ENCODE data around the gene MCAM. TPM values are rescaled to one million over a fixed set of nuclear protein-coding genes. Genes with fewer than 3 reads are reported as not detected.

The MCAM gene
- total RNA-seq, 1 donor from 2014 or later = 98.7 TPM

DNA sequence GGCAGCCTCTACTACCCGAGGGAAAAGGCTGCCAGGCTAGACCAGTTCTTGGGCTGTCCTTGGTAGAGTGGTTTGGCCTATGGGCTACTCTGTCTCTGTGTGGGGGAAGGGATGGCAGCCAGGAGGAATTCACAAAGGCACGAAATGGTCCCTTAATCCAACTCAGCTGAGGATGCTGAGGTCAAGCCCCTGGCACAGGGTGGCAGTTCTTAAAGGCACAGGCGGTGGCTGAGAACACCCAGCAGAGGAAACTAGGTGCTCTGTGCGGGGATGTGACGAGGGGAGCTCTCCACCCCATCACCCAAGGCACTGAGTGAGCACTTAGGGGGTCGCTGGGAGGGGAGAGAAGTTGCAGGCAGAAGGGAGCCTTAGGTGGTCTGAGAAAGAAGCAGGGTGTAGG, 29.7 kb upstream of the MCAM start, which contains the start of gene MFRP:
Gene MFRP, minus strand, starts transcription at position 101 of the 400 bp plus-strand sequence. CDS start 192 bp downstream, outside the sequence.
- no peak for DNase-seq (ENCODE audit: low spot score)

DNA sequence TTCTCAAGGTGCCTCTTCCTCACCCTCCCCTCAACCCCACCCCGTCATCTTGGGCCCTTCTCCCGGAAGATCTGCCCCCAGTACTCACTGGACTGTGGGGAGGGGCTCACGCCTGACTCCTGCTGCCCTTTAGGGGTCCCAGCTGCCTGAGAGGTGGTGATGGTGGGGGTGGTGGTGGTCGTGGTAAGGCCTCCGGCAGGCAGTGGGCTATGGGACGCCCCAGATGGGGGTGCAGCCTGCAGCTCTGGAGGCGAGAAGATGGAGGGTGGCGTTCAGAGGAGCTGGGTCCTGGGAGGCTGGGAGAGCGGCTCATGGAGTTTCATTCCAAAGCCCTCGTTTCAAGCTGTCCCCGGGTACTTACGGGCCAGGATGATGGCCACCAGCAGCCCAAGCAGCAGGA, 28.8 kb upstream of the MCAM start:
- no peak for DNase-seq (ENCODE audit: low spot score)

DNA sequence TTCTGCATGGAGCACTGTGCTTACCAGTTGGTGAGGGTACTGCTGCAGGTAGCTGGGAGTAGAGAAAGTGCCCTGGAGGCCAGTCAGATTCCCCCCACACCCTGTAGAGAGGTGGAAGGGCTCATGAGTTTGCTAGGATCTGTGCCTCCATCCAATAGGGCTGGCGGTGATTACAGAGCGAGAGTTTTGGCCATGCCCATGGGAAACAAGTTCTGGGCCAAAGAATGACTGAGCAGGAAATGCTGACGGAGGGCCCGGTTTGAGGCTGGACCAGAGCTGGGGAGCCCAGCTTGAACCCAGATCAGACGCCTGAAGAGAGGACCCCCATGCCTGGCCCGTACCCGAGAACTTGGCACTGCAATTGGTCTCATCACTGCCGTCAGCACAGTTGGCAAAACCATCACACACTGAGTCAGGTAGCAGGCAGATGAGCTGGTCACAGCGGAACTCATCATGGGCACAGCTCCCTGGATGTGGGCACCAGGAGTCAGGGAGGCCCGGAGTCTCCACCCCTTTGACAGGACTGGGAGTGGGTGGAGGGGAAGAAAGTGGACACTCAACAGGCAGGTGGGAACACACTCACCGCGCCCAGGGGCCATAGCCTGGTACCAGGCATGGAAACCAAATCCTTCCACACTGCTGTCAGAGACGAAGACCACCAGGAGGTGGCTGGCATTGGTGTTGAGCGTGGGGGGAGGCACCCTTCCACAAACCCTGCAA, 27.5 kb upstream of the MCAM start:
- DNase-seq (ENCODE audit: low spot score) = no peak

DNA sequence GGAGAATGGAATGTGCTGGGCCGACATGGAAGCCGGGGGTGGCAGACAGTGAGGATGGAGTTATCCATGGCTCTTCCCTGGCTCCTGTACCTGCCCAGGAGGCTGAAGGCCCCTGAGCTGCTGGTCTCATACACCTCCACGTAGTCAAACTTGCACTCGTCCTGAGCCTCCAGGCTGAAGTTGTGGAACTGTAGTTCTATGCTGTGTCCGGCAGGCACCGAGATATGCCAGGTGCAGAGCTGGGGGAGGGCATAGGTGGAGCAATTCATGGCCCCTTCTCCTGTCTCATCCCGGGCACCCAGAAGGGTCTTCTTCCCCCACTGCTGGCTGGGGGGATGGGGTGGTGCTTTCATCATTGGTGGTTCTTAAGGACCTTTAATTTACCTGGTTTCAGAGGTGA, 26.8 kb upstream of the MCAM start:
- no peak for DNase-seq (ENCODE audit: low spot score)

DNA sequence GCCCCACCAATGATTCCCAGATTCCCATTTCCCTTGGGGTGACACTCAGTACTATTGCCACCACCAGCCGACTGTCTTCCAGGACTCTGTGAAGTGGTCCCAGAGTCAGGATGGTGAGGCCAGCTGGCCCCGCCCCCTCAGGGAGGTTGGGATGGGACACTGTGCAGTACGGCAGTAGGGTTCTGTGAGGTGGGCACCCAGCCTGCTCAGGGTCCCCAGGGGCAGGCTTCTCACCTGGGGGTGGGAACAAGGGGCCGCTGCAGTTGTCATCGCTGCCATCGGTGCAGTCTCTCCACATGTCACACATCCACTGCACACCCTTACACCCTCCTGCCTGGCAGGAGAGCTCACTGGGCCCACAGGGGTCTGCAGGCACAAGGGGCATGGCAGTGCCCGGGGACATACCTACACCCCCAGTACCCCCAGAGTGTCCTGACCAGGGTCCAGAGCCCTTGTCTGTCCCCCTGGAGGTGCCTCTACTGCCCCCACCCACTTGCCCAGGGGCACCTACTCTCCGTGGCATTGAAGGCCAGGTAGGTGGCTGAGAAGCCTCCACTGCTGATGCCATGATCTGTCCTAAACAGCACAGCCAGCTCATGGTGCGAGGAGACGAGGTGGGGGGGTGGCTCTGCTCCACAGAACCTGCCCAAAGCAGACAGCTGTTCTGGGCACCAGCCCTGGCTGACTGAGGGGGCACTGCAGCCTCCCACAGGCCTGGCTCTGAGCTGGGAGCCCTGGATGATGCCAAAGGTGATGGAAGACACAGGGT, 25.6 kb upstream of the MCAM start:
- DNase-seq (ENCODE audit: low spot score) = no peak

DNA sequence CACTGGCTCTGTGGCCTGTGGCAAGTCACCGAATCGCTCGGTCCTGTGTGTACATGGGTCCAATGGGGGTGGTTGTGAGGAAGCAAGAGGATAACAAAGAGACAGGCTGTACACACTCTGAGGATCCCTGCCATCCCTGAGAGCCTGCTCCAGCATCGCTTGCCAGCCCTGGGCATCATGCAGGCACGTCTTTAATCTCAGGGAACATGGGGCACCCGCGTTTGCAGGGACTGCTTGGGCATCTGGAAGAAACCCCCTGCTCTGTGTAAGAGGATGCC, 25.0 kb upstream of the MCAM start:
- no peak for DNase-seq (ENCODE audit: low spot score)

DNA sequence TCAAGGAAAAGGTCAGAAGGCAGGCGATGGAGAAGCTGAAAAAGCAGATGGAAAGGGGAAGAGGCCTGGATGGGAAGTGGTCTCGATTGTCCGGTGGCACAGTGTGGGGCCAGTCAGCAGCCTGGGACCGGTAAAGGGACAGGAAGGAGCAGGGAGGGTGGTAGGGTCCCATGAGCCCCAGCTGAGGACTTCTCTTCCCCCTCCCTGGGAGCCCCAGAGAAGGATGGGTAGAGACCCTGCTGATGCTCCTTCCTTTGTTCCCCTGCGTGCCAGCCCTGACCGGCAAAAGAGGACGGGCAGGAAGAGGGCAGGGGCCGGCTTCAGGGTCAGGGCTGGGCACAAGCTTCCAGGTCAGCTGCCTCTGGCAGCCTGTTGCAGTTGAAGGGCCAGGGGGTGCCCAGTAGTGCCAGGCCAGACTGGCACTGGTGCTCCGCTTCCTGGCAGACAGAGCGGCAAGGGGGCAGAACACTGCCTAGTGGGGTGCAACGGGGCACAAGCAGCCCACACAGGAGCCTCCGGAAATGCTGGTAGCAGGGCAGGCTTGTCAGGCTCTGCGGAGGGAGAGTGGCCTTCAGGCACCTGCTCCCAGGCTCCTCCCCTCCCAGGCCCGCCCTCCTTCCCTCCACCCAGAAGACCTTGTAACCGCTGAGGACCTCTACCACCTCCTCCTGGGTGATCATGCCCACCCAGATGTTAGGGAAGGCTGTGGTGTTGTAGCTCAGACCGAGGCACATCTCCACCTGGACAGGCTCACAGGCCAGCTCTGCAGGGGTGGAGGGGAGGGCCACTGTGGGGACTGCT, 24.5 kb upstream of the MCAM start:
- DNase-seq (ENCODE audit: low spot score) = no peak

GRCh38 chr11:119340335-119341221, 23.6 kb upstream of the MCAM start, which contains the start of gene C1QTNF5:
Gene C1QTNF5, minus strand, starts transcription at chr11:119340883. Its CDS starts 486 bp downstream, at chr11:119340397.
- DNase-seq (ENCODE audit: low spot score) = peak; percentile 87

GRCh38 chr11:119339589-119340334, 22.8 kb upstream of the MCAM start:
- no peak for DNase-seq (ENCODE audit: low spot score)

DNA sequence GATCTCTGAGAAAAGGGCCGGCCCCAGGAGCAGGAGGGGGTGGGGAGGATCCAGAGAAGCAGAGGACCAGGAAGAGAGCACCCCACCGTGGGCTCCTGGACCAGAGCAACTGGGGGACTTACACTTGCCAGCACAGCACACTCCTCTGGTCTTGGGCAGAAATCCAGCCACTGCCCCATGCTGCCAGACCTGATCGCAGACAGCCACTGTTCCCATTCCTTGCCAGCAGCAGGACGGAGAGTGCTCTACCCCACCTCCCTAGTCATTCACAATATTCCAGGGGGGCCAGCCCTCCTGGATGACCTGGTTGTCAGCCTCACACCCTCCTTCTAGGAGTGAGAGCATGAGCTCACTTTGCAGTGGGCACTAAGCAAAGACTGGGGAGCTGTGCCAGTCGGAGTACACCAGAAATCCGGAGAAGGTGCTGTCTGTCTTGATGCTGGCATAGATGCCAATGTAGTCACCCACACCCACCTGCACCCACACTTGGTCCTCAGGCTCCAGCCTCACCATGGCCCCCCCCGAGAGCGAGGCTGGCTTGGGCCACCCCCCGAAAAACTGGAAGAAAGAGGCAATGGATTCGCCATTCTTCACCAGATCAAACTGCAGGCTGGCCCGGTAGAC, 22.1 kb upstream of the MCAM start:
- no peak for DNase-seq (ENCODE audit: low spot score)

GRCh38 chr11:119338318-119338890, 21.5 kb upstream of the MCAM start:
- DNase-seq (ENCODE audit: low spot score) = no peak

DNA sequence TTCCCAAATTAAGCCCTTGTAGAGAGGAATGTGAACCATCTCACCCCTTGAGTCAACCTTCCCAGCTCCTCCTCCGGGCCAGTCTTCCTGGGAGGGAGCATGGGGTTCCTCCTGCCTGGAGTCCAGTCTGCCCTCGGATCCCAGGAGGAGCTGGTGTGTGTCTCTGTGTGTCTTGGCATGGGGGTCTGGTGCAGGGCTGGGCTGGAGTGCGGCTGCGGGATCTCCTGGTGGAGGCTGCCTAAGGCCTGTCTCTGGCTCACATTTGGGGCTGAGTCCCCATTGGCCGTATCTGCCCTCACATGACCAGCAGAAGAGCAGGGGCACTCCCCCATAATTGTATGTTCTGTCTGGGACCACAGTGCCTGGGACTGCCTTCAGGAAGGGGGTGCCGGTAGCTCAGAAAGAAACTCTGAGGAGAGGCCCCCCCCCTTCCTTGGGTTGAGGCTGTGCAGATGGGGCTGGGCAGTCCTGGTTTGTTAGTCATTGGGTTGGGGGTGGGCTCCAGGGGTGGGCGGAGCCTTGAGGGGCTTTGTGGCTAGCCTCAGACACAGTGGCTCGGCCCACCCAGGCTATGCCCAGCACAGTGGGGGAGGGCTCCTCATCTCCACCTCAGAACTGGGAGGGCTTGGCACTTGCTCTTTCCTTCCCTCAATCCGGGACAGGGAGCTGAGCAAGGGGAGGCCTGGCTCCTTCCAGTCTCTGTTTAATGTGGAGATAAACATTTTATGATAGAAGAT, 20.8 kb upstream of the MCAM start:
- no peak for DNase-seq (ENCODE audit: low spot score)

DNA sequence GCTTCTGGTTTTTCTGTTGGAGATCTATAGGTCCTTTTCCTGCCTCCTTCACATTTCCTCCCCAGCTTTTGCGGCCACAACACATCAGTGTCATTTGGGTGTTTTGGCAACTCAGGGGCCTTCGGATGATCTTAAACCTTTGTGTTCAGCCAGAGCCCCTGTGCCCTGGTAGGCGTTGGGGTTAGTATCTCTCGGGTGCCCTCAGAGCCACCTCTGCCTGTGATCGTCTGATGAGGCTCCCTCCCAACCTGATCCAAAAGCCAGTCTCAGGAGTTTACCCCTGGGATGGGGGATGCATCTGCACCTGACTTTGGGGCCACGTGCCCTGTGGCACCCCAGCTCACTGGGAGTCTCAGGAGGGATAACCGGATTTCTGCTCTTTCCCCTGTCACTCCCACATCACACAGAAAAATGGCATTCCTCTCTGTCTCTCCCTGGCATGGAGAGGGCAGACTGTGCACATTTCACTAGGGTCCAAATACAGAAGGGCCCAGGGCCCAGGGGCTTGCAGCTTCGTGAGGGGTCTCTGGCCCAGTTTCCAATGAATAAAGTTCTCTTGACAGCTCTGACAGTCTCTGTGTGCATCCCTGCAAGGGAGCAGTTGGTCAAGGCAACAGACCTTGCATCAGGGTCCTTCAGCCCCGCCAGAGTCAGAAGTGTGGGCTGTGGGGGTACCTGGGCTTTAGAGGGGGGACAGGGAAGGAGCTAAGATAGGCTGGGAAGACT, 20.0 kb upstream of the MCAM start:
- DNase-seq (ENCODE audit: low spot score) = no peak

- no peak for DNase-seq (ENCODE audit: low spot score)
Measured at GRCh38 chr11:119335655-119336543, 19.0 kb upstream of the MCAM start.

DNA sequence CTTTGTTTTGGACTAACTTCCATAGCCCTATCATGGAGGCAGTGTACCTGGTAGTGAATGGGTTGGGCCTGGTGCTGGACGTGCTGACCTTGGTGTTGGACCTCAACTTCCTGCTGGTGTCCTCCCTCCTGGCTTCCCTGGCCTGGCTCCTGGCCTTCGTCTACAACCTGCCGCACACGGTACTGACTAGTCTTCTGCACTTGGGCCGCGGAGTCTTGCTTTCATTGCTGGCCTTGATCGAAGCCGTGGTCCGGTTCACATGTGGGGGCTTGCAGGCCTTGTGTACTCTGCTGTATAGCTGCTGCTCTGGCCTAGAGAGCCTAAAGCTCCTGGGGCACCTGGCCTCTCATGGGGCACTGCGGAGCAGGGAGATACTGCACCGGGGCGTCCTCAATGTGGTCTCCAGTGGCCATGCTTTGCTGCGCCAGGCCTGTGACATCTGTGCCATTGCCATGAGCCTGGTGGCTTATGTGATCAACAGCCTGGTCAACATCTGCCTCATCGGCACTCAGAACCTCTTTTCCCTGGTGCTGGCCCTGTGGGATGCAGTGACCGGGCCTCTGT, 18.2 kb upstream of the MCAM start:
- no peak for DNase-seq (ENCODE audit: low spot score)

DNA sequence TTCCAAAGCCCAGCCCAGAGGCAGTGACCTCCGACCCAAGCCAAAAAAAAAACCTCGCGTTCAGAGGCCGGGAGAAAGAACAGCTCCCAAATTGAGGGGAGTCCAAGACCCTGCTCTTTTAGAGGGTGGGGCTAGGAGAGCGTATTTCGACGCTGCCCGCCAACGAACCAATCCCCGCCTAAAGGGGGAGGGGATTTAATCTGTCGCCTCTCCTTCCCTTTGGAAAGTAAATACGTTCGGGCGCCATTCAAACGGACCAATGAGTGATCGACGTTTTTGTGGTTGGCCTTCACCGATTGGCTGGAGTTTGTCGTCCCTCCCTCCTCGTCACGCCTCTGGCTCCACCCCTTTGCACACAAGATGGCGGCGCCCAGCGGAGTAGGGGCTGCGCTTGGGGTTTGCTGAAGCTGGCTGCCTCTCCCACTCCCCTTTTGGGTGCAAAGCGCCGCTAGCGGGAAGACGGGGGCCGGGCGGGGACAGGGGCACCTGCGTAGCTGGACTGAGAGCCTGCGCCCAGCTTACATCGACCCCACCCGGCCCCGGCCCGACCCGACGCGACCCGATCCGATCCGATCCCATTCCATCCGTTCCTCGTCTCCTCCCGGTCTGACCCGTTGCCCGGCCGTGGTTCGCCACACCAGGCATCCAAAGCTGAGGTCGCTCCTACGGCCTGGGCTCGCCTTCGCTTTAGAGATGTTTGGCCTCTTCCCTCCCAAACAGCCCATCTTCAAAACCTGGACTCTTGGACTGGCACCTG, 17.4 kb upstream of the MCAM start, which contains the start of gene RNF26:
Gene RNF26, plus strand, starts transcription at position 354 of the 757 bp plus-strand sequence. CDS start 596 bp downstream, outside the sequence.
- DNase-seq (ENCODE audit: low spot score) = peak; percentile 98
